Measurements from ENCODE around the gene EPB41L5.

DNA sequence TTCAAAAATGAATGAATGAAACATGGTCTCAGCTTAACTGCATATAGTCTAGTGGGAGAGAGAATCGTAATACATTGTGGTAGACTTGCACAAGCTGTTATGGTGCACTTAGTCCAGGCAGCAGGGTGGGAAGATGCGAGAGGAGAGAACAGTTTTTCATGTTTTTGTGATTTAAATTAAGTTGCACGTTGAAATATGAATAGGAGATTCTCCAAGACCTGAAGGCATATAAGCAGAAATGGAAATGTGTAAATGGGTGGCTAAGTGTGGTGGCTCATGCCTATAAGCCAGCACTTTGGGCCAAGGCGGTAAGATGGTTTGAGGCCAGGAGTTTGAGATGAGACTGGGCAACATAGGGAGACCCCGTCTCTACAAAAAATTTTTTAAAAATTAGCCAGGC lies 149.8 kb downstream of the EPB41L5 start:
- no peak for TF ChIP-seq POLR2A (IDR thresholded peaks at IDR 0.05)
- TF ChIP-seq, protein P1, sequence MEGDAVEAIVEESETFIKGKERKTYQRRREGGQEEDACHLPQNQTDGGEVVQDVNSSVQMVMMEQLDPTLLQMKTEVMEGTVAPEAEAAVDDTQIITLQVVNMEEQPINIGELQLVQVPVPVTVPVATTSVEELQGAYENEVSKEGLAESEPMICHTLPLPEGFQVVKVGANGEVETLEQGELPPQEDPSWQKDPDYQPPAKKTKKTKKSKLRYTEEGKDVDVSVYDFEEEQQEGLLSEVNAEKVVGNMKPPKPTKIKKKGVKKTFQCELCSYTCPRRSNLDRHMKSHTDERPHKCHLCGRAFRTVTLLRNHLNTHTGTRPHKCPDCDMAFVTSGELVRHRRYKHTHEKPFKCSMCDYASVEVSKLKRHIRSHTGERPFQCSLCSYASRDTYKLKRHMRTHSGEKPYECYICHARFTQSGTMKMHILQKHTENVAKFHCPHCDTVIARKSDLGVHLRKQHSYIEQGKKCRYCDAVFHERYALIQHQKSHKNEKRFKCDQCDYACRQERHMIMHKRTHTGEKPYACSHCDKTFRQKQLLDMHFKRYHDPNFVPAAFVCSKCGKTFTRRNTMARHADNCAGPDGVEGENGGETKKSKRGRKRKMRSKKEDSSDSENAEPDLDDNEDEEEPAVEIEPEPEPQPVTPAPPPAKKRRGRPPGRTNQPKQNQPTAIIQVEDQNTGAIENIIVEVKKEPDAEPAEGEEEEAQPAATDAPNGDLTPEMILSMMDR (IDR thresholded peaks at IDR 0.05), result no peak

Data from right lobe of liver (tissue), 4 donors.